K562 (cell line): ENCODE measurements around the gene MMP28.

Source experiments
- AFF4 ChIP-seq: sonication (generic); formaldehyde crosslinking; IDR thresholded peaks from 2 replicates; pipeline ENCODE4 v1.8.0; 2023; ENCODE audit warnings: mild to moderate bottlenecking, missing genetic modification reagents
- CTCF ChIP-seq, 3 experiments: IDR thresholded peaks in 2 of 3; conservative IDR thresholded peaks in 1 of 3; 2 replicates each; pipeline ENCODE4 v1.5.1; 2011 to 2012; ENCODE audit warnings: low read length in 3 of 3, mild to moderate bottlenecking in 3 of 3, control low read depth in 2 of 3, improper control_type of control experiment in 1 of 3, inconsistent platforms in 1 of 3, low read depth in 1 of 3, mixed read lengths in 1 of 3, moderate library complexity in 1 of 3; ENCODE audit not compliant: insufficient read depth in 2 of 3
- GABPA ChIP-seq: fragments of 200-800 bp; sonication (Bioruptor generic); conservative IDR thresholded peaks from 2 replicates; pipeline ENCODE4 v1.6.1; 2016; ENCODE audit warnings: low read depth, missing genetic modification characterization, missing compliant biosample characterization
- POLR2AphosphoS5 ChIP-seq: IDR thresholded peaks from 2 replicates; pipeline ENCODE4 v1.6.1; 2011; ENCODE audit warnings: mild to moderate bottlenecking, low read depth, low read length, moderate library complexity; ENCODE audit not compliant: control insufficient read depth, insufficient read depth
- SMAD1 ChIP-seq: fragments of 150-350 bp; IDR thresholded peaks from 2 replicates; pipeline ENCODE4 v1.6.1; 2014; ENCODE audit warnings: low read length, low read depth; ENCODE audit not compliant: partially characterized antibody
- SMC3 ChIP-seq: conservative IDR thresholded peaks from 2 replicates; pipeline ENCODE4 v1.6.1; 2011; ENCODE audit warnings: low read depth, low read length, improper control_type of control experiment; ENCODE audit not compliant: insufficient read depth
- USF2 ChIP-seq: sonication (generic); formaldehyde crosslinking; IDR thresholded peaks from 2 replicates; pipeline ENCODE4 v1.5.0; 2020; ENCODE audit warnings: missing genetic modification reagents
- ZC3H4 ChIP-seq: sonication (generic); formaldehyde crosslinking; IDR thresholded peaks from 2 replicates; pipeline ENCODE4 v1.9.0; 2021; ENCODE audit warnings: missing genetic modification reagents, borderline replicate concordance
- ZNF184 ChIP-seq: sonication (generic); formaldehyde crosslinking; IDR thresholded peaks from 2 replicates; pipeline ENCODE4 v1.5.0; 2020; ENCODE audit warnings: missing genetic modification reagents
- ZZZ3 ChIP-seq: fragments of 450-650 bp; IDR thresholded peaks from 2 replicates; pipeline ENCODE4 v1.6.1; 2016; ENCODE audit warnings: antibody characterized with exemption, mild to moderate bottlenecking, moderate library complexity
- TF ChIP-seq, protein P1 (sequence below): fragments of 450-650 bp; formaldehyde crosslinking; IDR thresholded peaks from 2 replicates; pipeline ENCODE4 v1.4.0; 2022; ENCODE audit warnings: missing genetic modification characterization
- TF ChIP-seq, protein P2 (sequence below): fragments of 450-650 bp; IDR thresholded peaks from 2 replicates; pipeline ENCODE4 v1.6.1; 2016; ENCODE audit warnings: low read depth, mild to moderate bottlenecking, moderate library complexity
- TF ChIP-seq, protein P3 (sequence below): sonication (generic); formaldehyde crosslinking; IDR thresholded peaks from 2 replicates; pipeline ENCODE4 v1.8.0; 2023; ENCODE audit warnings: mild to moderate bottlenecking, missing genetic modification reagents
- TF ChIP-seq, protein P4 (sequence below): fragments of 250-450 bp; sonication (Bioruptor Pico); IDR thresholded peaks from 2 replicates; pipeline ENCODE4 v1.9.0; 2021; ENCODE audit warnings: mild to moderate bottlenecking, inconsistent platforms

DNA sequence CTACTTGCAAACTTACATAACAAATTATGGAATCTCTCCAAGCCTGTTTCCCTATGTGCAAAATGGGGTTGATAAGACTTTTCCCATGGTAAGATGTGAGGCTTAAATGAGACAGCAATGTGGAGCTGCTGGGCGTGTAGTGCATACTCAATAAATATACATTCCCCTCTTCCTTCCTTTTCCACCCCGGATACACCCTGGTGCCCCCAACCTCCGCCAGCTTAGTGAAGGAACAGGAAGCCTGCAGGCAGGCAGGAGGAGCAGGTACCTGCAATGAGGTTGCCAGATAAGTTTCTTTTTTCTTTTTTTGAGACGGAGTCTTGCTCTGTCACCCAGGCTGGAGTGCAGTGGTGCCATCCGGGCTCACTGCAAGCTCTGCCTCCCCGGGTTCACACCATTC, 19.9 kb downstream of the MMP28 start:
- TF ChIP-seq ZNF184 (CRISPR knock-in tag) (no peak), ZZZ3 (no peak), SMC3 (no peak), GABPA (no peak), ZC3H4 (CRISPR knock-in tag) (no peak), POLR2AphosphoS5 (no peak), CTCF (IDR thresholded peaks at IDR 0.05 in 2 of 3, conservative IDR thresholded peaks at IDR 0.05 in 1 of 3; ENCODE audit: insufficient read depth in 2 of 3, low read depth in 1 of 3, low read length in 3 of 3) (no peak), USF2 (no peak), SMAD1 (no peak), AFF4 (CRISPR knock-in tag) (no peak)
- TF ChIP-seq, protein P1, sequence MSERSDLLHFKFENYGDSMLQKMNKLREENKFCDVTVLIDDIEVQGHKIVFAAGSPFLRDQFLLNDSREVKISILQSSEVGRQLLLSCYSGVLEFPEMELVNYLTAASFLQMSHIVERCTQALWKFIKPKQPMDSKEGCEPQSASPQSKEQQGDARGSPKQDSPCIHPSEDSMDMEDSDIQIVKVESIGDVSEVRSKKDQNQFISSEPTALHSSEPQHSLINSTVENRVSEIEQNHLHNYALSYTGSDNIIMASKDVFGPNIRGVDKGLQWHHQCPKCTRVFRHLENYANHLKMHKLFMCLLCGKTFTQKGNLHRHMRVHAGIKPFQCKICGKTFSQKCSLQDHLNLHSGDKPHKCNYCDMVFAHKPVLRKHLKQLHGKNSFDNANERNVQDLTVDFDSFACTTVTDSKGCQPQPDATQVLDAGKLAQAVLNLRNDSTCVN = no peak
- TF ChIP-seq, protein P2, sequence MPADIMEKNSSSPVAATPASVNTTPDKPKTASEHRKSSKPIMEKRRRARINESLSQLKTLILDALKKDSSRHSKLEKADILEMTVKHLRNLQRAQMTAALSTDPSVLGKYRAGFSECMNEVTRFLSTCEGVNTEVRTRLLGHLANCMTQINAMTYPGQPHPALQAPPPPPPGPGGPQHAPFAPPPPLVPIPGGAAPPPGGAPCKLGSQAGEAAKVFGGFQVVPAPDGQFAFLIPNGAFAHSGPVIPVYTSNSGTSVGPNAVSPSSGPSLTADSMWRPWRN = no peak
- TF ChIP-seq, protein P3, sequence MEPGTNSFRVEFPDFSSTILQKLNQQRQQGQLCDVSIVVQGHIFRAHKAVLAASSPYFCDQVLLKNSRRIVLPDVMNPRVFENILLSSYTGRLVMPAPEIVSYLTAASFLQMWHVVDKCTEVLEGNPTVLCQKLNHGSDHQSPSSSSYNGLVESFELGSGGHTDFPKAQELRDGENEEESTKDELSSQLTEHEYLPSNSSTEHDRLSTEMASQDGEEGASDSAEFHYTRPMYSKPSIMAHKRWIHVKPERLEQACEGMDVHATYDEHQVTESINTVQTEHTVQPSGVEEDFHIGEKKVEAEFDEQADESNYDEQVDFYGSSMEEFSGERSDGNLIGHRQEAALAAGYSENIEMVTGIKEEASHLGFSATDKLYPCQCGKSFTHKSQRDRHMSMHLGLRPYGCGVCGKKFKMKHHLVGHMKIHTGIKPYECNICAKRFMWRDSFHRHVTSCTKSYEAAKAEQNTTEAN (CRISPR knock-in tag) = no peak
- TF ChIP-seq, protein P4, sequence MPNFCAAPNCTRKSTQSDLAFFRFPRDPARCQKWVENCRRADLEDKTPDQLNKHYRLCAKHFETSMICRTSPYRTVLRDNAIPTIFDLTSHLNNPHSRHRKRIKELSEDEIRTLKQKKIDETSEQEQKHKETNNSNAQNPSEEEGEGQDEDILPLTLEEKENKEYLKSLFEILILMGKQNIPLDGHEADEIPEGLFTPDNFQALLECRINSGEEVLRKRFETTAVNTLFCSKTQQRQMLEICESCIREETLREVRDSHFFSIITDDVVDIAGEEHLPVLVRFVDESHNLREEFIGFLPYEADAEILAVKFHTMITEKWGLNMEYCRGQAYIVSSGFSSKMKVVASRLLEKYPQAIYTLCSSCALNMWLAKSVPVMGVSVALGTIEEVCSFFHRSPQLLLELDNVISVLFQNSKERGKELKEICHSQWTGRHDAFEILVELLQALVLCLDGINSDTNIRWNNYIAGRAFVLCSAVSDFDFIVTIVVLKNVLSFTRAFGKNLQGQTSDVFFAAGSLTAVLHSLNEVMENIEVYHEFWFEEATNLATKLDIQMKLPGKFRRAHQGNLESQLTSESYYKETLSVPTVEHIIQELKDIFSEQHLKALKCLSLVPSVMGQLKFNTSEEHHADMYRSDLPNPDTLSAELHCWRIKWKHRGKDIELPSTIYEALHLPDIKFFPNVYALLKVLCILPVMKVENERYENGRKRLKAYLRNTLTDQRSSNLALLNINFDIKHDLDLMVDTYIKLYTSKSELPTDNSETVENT (CRISPR knock-in tag) = no peak
